Heart left ventricle (tissue), 13 donors: ENCODE results near the gene LRMDA.
A peak's percentile ranks its signal among the peaks of the same experiment; 100 is the strongest.

ENCODE experiments used
- CTCF ChIP-seq, 12 donors: fragments of 200-600 bp; sonication (generic) in 4 of 12; IDR thresholded peaks; one replicate each; pipeline versions ENCODE4 v1.5.0 to v1.8.0; 2018 to 2022; ENCODE audit warnings: antibody characterized with exemption in 12 of 12, mild to moderate bottlenecking in 5 of 12
- POLR2A ChIP-seq, 2 donors: fragments of 450-650 bp; IDR thresholded peaks; one replicate each; pipeline ENCODE4 v1.6.1; 2017; ENCODE audit warnings: antibody characterized with exemption in 2 of 2, mild to moderate bottlenecking in 2 of 2, moderate library complexity in 2 of 2
- donor health status: ischemic (EF 13 %, LVEDD 7.1; RV severe dilation, severe dysfunction).
- donor health status: DM: no; HTN: yes; CAD: no.
- donor health status: DM: no; HTN: no; CAD: no.
- donor health status: ischemic (EF 25% LVEDD 6.9; RV normal size, moderate dysfunction).
- donor health status: ischemic (EF 25% LVEDD 5.7; RV mildly dilated, moderate dysfunction).
- donor health status: ischemic (EF 35%, LVEDD 5.7; RV mildly dilated, moderate dysfunction).
- donor health status: nonischemic (EF 11% LVEDD 7.7; RV severe dilation, severe dysfunction).
- donor health status: DM: yes; HTN: yes; CAD: no.
- donor health status: PGD.
- donor health status: ischemic (EF 29% LVEDD 5.4; RV normal size, mild dysfunction).
- donor health status: nonischemic (EF 23%, LVEDD 6.1; RV moderate dilation, normal function).

DNA sequence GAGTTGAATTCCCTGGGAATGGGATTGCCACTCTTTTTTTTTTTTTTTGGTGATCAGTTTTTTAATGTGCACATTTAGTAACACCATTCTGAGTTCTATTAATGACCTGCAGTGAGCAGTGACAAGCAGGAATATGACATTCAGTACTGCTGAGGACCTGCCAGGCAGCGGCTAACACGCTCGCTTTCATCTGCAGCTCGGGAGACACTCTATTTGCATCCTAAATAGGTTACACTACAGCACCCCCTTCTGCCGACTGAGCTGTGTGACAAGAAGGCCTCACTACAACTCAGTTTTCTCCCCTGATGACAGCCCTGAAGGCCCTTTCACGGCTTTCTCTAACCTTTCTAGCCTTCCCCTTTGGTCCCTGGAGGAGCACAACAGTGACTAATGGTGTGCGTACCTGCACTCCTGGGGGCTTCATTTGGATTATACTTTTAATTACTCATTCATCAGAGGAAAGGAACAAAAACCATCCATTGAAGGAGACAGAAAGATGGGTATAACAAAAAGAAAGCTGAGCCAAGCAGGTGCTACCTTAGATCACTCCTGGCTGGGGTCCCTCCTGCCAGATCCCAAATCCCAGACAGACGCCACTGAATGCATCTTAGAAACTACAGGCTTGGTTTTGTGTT lies 872.4 kb downstream of the LRMDA start:
- TF ChIP-seq POLR2A (IDR thresholded peaks at IDR 0.05) (no peak), CTCF (IDR thresholded peaks at IDR 0.05) (peak; percentile 41 to 75 (median 61))
